T follicular helper cell (primary cell): ENCODE measurements around the gene LRRC4B.

Source experiments
- DNase-seq: peaks from one replicate; pipeline ENCODE4 v3.0.0-alpha.2; 2020; ENCODE audit warnings: low read depth

The LRRC4B gene

GRCh38 chr19:50505856-50506611 is 62.2 kb downstream of the LRRC4B start:
- DNase-seq: no peak

DNA sequence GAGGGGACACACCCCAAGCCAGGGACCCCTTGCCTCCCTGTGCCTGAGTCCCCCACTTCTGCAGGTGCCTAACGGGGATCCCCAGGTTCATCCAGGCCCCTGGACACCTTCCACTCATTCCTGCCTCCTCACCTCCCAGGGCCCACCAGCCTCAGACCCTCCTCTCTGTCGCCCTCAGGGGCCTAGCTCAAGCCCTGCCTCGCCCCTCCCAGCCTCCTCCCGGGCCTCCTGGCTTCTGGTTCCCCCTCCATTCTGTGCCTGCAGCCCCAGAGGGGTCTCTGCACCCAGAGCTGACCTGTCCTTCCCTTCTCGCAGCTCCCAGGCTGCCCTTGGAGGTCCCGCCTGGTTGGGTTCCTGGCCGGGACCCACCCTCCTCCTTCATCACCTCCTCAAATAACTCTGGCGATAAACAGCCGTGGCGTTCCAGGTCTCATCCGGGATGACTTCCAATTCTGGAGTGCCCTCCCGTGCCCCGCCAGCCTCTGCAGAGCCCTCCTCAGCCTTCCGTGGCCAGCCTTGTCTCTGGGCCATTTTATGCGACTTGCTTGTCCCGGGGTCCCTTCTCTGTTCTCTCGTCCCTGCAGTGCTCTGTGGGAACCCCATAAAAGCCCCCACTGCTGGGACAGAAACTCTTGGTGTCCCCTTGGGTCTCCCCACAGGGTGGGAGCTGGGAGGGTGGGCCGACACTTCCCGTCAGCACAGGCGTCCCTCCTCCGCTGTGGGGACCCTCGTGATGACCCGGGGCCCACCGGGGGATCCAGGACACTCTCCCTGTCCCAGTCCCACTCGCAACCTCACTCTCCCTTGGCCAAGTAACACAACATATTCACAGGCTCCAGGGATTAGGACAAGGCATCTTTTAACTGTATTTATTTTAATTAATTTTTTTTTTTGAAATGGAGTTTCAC is 66.4 kb downstream of the LRRC4B start:
- no peak for DNase-seq

DNA sequence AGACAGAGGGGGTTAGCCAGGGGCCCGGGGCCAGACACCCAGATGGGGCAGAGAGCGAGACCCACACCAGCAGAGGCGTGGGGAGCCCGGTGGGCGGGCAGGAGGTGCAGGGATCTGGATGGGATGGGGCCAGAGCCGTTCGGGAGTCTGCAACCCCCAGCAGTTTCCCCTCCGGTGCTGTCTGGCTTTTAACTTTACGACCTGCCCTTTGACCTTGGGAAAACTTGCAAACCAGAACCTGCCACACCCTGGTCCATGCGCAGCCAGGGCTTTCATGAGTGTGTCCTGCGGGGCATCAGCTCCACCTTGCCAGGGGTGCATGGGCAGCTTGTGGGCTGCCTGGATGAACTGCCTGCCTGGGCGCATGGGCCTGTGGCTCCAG is 67.1 kb downstream of the LRRC4B start:
- no peak for DNase-seq

GRCh38 chr19:50500753-50501151 is 67.5 kb downstream of the LRRC4B start:
- DNase-seq: no peak

DNA sequence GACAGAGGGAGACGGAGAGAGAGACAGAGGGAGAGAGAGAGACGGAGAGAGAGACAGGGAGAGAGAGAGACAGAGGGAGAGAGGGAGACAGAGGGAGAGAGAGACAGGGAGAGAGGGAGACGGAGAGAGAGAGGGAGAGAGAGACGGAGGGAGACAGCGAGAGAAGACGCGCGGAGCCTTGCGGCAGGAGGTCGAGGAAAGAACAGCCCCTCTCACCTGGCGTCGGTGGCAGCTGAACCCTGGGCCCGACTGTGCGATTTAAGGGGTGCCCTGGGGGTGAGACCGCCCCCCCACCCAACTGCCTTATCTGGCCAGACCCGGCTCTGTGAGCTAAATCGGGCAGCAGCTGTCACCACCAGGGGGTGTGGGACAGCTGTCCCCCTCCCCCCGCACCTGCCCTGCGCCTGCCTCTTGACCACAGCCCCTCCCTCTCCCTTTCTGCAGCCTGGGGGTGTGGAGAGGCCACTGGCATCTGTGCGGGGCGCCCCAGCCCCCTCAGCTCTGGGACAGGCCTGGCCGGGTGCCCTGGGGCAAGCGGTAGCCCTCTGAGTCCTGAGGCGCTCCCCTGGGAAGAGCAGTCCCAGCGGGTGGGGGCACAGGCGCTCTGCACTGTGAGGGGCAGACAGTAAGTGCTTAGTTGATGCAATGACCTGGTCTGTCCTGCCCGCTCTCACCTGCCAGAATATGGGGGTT is 68.0 kb downstream of the LRRC4B start:
- no peak for DNase-seq

- no peak for DNase-seq
Measured at GRCh38 chr19:50498219-50499056, 69.8 kb downstream of the LRRC4B start.

DNA sequence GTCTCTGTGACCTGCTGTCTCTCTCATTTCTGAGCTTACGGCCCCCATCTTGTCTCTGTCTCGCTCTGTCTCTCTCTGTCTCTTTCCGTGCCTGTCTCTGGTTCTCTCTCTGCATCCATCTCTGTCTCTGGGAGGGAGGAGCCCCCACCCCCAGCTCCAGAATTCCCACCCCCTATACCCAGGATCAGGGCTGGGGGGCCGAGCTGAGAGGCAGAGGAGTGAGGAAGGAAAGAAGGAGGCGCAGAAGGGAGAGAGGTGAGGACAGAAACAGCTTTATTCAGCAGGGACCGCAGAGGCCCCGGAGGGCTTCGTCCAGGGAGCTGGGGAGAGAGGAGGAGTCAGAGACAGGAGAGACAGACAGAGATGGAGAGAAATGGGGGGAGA is 71.2 kb downstream of the LRRC4B start:
- DNase-seq: no peak

DNA sequence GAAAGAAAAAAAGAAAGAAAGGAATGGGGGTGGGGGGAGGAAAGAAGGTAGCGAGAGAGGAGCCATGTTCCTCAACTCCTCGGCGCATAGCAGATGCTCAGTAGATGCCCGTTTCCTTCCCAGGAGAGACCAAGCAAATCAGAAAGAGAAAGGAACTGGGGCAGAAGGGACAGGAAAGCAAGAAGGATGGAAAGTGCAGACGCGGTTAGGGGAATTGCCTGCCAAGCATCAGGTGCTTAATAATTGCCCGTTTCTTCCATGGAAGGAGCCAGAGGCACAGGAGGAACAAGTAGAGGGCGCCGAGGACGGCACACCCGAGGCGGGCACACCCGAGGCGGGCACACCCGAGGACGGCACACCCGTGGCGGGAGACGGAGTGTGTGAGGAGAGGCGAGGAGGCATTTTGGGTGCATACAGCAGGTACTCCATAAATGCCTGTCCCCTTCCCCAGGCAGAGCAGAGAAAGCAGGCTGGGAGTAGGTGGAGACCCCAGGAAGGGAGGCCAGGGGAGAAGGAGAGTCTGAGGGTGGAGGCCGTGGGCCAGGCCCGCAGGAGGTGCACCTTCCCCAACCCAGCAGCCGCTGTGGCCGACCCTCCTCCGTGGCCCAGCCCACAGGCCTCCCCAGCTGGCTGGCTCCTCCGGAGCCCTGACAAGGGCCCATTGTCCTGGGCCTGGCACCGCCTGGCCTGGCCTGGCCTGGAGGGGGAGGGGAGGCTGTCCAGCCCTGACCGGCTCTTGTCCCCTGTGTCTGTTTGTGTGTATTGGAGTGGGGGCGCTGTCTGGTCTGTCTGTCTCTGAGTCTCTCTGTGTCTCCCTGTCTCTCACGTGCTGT is 71.8 kb downstream of the LRRC4B start:
- DNase-seq: no peak

DNA sequence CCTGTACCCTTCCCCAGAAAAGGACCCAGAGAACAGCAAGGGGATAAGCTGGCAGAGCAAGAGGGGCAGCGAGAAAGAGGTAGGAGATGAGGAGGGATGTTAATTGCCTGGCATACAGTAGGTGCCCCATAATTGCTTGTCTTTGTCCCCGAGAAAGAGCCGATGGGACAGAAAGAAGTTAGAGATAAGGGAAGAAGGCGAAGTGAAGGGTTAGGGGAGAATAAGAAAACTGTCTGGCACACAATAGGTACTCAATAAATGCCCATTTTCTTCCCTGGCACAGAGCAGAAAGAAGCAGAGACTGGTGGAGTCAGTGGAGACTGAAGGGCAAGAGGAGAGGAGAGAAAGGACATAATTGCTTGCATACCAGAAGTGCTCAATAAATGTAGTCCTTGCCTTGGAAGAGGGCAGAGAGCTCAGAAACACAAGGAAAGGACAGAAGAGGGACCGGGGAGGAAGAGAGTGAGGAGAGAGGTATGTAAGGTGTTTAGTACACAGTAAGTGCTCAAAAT is 73.2 kb downstream of the LRRC4B start:
- no peak for DNase-seq

- DNase-seq: no peak
Measured at GRCh38 chr19:50494186-50495019, 73.8 kb downstream of the LRRC4B start.

GRCh38 chr19:50493171-50493570 is 75.1 kb downstream of the LRRC4B start:
- DNase-seq: no peak

DNA sequence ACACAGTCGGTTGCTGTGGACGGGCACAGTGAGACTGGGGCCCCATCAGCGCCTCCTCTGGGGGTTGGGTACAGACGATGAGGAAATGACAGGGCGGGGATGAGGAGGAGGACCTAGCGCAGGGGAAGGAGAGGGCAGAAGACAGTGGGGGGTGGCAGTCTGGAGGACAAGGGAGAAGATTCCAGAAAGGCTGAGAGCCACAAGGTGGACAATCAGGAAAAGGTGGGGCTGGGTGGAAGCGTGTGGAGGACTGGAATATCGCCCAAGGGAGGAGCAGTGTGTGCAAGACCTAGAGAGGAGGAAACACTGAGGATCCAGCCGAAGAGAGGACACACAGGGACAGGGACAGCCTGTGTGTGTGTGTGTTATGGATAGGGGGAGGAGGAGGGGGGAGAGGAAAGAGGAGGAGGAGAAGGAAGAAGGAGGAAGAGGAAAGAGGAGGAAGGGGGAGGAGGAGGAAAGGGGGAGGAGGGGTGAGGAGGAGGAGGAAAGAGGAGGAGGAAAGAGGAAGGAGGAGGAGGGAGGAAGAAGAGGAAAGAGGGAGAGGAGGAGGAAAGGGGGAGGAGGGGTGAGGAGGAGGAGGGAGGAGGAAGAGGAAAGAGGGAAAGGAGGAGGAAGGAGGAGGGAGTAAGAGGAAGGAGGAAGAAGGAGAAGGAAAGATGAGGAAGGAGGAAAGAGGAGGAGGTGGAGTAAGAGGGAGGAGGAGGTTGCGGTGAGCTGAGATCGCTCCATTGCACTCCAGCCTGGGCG is 75.8 kb downstream of the LRRC4B start:
- no peak for DNase-seq

DNA sequence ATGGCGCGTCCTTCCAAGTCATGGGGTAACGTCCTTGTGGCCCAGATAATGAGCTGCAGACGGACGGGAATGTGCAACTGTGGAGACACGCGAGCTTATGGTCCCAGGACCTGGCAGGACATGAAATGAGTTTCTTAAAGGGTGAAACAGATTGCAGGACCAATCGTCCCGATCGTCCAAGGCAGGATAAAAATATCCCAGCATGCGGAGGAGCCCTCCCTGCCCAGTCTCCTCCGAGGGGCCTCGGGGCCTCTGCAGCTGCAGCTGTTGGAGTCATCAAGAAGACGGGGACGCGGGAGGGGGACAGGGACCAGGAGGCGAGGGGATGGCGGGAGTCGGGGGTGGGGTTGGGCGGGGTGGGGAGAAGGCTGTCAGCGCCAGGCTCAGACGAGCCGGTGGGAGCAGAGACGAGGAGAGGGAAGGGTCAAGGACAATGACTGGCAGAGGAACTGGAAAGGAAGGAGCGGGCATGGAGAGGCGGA is 77.2 kb downstream of the LRRC4B start:
- DNase-seq: no peak

- no peak for DNase-seq
Measured at GRCh38 chr19:50490411-50490811, 77.8 kb downstream of the LRRC4B start.

GRCh38 chr19:50489461-50490011 is 78.7 kb downstream of the LRRC4B start:
- DNase-seq: no peak

- DNase-seq: no peak
Measured at GRCh38 chr19:50488389-50489194, 79.6 kb downstream of the LRRC4B start.

GRCh38 chr19:50486823-50487515 is 81.3 kb downstream of the LRRC4B start:
- peak; percentile 28 for DNase-seq
